Effector memory CD4-positive, alpha-beta T cell (primary cell): ENCODE results near the gene ARHGEF18.
"Not testable (repeated sequence)": the region's sequence is repeated elsewhere in the genome, so short reads cannot be mapped to it uniquely, and the experiment has no call there.

Experiments used
- DNase-seq, 3 donors: peaks; one replicate each; pipeline ENCODE4 v3.0.0-alpha.2; 2020
- H3K27ac ChIP-seq: 2 replicates; pipeline ENCODE4 v1.7.0; 2013; ENCODE audit warnings: mild to moderate bottlenecking, low read length, moderate library complexity; ENCODE audit not compliant: insufficient read depth, poor library complexity, severe bottlenecking
- H3K27me3 ChIP-seq: replicated peaks from 2 replicates; pipeline ENCODE4 v1.7.0; 2013; ENCODE audit warnings: mild to moderate bottlenecking, low read length; ENCODE audit not compliant: insufficient read depth, control insufficient read depth, poor library complexity, severe bottlenecking
- H3K36me3 ChIP-seq: 2 replicates; pipeline ENCODE4 v1.7.0; 2013; ENCODE audit warnings: mild to moderate bottlenecking, low read length, moderate library complexity; ENCODE audit not compliant: control insufficient read depth, insufficient read depth
- H3K4me1 ChIP-seq: 2 replicates; pipeline ENCODE4 v1.7.0; 2013; ENCODE audit warnings: low read length, mild to moderate bottlenecking; ENCODE audit not compliant: control insufficient read depth, insufficient read depth, poor library complexity, severe bottlenecking
- H3K4me3 ChIP-seq: 2 replicates; pipeline ENCODE4 v1.7.0; 2013; ENCODE audit warnings: low read length, low read depth, mild to moderate bottlenecking; ENCODE audit not compliant: insufficient read depth, poor library complexity, severe bottlenecking
- H3K9me3 ChIP-seq: 2 replicates; pipeline ENCODE4 v1.7.0; 2013; ENCODE audit warnings: mild to moderate bottlenecking, low read length, moderate library complexity; ENCODE audit not compliant: control insufficient read depth

The ARHGEF18 gene

DNA sequence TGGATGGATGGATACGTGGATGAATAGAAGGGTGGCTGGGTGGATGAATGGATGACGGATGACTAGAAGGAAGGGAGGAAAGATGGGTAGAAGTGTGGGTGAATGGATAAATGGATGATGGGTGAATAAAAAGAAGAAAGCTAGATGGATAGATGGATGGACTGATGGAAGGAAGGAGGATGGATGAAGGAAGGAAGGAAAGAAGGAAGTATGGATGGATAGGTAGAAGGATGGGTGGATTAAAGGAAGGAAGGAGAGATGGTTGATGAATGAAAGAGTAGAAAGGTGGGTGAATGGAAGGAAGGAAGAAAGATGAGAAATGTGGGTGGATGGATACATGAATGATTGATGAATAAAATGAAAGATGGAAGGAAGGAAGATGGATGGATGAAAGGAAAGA lies 14.5 kb downstream of the ARHGEF18 start:
- Histone ChIP-seq H3K27me3 (no peaks in the 10 kb centered on the region), H3K9me3 (no peaks in the 10 kb centered on the region), H3K36me3 (peaks cover 70% of the 10 kb centered on the region), H3K4me3 (no peak overlapping the region), H3K27ac (peak overlapping the region; percentile 28), H3K4me1 (peaks cover 8% of the 10 kb centered on the region)
- DNase-seq: no peak

GRCh38 chr19:7366701-7367420 lies 18.1 kb downstream of the ARHGEF18 start:
- no peak for DNase-seq
- H3K36me3 ChIP-seq: peaks cover 81% of the 10 kb centered on the region
- no peaks in the 10 kb centered on the region for H3K9me3 ChIP-seq
- peaks cover 5% of the 10 kb centered on the region for H3K4me1 ChIP-seq
- no peak overlapping the region for H3K27ac ChIP-seq
- no peaks in the 10 kb centered on the region for H3K27me3 ChIP-seq
- H3K4me3 ChIP-seq: no peak overlapping the region

GRCh38 chr19:7368456-7368855 lies 19.7 kb downstream of the ARHGEF18 start:
- Histone ChIP-seq H3K27ac (no peak overlapping the region), H3K4me3 (no peak overlapping the region), H3K27me3 (no peaks in the 10 kb centered on the region), H3K9me3 (no peaks in the 10 kb centered on the region), H3K36me3 (peaks cover 82% of the 10 kb centered on the region), H3K4me1 (peaks cover 5% of the 10 kb centered on the region)
- DNase-seq: no peak

DNA sequence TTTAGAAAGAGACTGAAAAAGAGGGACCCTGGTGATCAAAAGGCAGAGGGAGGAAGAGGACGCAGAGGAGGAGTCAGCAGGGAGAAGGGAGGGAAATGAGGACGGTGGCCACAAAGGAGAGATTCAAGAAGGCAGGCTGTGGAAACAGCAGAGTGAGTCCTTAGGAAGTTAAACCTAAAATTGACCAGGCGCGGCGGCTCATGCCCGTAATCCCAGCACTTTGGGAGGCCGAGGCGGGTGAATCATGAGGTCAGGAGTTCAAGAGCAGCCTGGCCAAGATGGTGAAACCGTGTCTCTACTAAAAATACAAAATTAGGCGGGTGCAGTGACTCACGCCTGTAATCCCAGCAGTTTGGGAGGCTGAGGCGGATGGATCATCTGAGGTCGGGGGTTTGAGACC lies 20.1 kb downstream of the ARHGEF18 start:
- H3K27ac ChIP-seq, H3K9me3 ChIP-seq, DNase-seq, H3K4me3 ChIP-seq, H3K4me1 ChIP-seq, H3K27me3 ChIP-seq: not testable (repeated sequence)
- H3K36me3 ChIP-seq: peaks cover 82% of the 10 kb centered on the region

DNA sequence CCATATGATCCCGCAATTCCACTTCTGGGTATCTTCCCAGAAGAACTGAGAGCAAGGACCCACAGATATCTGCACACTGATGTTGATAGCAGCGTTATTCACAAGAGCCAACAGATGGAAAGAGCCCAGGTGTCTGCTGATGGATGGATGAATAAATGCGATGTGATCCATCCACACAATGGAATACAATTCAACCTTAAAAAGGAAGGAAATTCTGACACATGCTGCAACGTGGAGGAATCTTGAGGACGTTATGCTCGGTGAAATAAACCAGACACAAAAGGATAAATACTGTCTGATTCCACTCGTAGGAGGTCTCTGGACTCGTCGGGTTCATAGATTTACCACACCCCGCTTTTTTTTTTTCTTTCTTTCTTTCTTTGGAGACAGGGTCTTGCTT lies 21.8 kb downstream of the ARHGEF18 start:
- Histone ChIP-seq H3K27ac (no peak overlapping the region), H3K4me1 (no peaks in the 10 kb centered on the region), H3K36me3 (peaks cover 80% of the 10 kb centered on the region), H3K27me3 (no peaks in the 10 kb centered on the region), H3K9me3 (no peaks in the 10 kb centered on the region), H3K4me3 (no peak overlapping the region)
- DNase-seq: no peak

GRCh38 chr19:7371001-7371400 lies 22.3 kb downstream of the ARHGEF18 start:
- H3K9me3 ChIP-seq: no peaks in the 10 kb centered on the region
- no peak overlapping the region for H3K4me3 ChIP-seq
- H3K27ac ChIP-seq: no peak overlapping the region
- H3K36me3 ChIP-seq: peaks cover 80% of the 10 kb centered on the region
- H3K27me3 ChIP-seq: no peaks in the 10 kb centered on the region
- DNase-seq: no peak
- no peaks in the 10 kb centered on the region for H3K4me1 ChIP-seq

GRCh38 chr19:7372810-7373209 lies 24.1 kb downstream of the ARHGEF18 start:
- no peaks in the 10 kb centered on the region for H3K9me3 ChIP-seq
- peaks cover 85% of the 10 kb centered on the region for H3K36me3 ChIP-seq
- no peaks in the 10 kb centered on the region for H3K27me3 ChIP-seq
- no peak overlapping the region for H3K4me3 ChIP-seq
- H3K4me1 ChIP-seq: no peaks in the 10 kb centered on the region
- no peak for DNase-seq
- H3K27ac ChIP-seq: no peak overlapping the region

DNA sequence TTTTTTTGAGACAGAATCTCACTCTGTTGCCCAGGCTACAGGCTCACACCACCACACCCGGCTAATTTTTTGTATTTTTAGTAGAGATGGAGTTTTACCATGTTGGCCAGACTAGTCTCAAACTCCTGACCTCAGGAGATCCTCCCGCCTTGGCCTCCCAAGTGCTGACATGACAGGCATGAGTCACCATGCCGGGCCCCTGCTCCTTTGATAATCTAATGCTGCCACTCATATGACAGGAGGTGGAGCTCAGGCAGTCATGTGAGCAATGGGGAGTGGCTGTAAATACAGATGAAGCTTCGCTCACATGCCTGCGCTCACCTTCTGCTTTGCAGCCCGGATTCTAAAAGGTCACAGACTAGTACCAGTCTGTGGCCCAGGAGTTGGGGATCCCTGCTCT lies 25.1 kb downstream of the ARHGEF18 start:
- Histone ChIP-seq H3K27ac (no peak overlapping the region), H3K4me3 (no peak overlapping the region), H3K36me3 (peaks cover 85% of the 10 kb centered on the region), H3K9me3 (no peaks in the 10 kb centered on the region), H3K27me3 (no peaks in the 10 kb centered on the region), H3K4me1 (no peaks in the 10 kb centered on the region)
- no peak for DNase-seq

- Histone ChIP-seq H3K4me3 (no peak overlapping the region), H3K27ac (peak overlapping the region; percentile 19), H3K4me1 (no peaks in the 10 kb centered on the region), H3K9me3 (no peaks in the 10 kb centered on the region), H3K36me3 (peaks cover 87% of the 10 kb centered on the region), H3K27me3 (no peaks in the 10 kb centered on the region)
- DNase-seq: no peak
These were observed 27.6 kb downstream of the ARHGEF18 start for GRCh38 chr19:7376151-7376852.

GRCh38 chr19:7377196-7377595 lies 28.5 kb downstream of the ARHGEF18 start:
- Histone ChIP-seq H3K4me3 (no peak overlapping the region), H3K4me1 (no peaks in the 10 kb centered on the region), H3K27ac (no peak overlapping the region), H3K36me3 (peaks cover 84% of the 10 kb centered on the region), H3K27me3 (no peaks in the 10 kb centered on the region), H3K9me3 (no peaks in the 10 kb centered on the region)
- DNase-seq: no peak
